Measurements from ENCODE around the gene SUPT6H. TPM values are rescaled to one million over a fixed set of nuclear protein-coding genes. Genes with fewer than 3 reads are reported as not detected.
"Not testable (repeated sequence)": the region's sequence is repeated elsewhere in the genome, so short reads cannot be mapped to it uniquely, and the experiment has no call there.

The SUPT6H gene
- total and polyA plus RNA-seq, 3 donors from 2014 or later, result 64.8 to 129 (median 121) TPM

GRCh38 chr17:28719021-28719433 is 57.0 kb downstream of the SUPT6H start:
- no peaks in the 10 kb centered on the region for H3K9me3 ChIP-seq
- no peak for DNase-seq
- TF ChIP-seq POLR2A (IDR thresholded peaks at IDR 0.05), result no peak
- TF ChIP-seq, protein P1, sequence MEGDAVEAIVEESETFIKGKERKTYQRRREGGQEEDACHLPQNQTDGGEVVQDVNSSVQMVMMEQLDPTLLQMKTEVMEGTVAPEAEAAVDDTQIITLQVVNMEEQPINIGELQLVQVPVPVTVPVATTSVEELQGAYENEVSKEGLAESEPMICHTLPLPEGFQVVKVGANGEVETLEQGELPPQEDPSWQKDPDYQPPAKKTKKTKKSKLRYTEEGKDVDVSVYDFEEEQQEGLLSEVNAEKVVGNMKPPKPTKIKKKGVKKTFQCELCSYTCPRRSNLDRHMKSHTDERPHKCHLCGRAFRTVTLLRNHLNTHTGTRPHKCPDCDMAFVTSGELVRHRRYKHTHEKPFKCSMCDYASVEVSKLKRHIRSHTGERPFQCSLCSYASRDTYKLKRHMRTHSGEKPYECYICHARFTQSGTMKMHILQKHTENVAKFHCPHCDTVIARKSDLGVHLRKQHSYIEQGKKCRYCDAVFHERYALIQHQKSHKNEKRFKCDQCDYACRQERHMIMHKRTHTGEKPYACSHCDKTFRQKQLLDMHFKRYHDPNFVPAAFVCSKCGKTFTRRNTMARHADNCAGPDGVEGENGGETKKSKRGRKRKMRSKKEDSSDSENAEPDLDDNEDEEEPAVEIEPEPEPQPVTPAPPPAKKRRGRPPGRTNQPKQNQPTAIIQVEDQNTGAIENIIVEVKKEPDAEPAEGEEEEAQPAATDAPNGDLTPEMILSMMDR (IDR thresholded peaks at IDR 0.05), result no peak
- intact Hi-C loops (cut with DNase I; ENCODE audit: low total_unique reads), result no loop called here
- no peaks in the 10 kb centered on the region for H3K36me3 ChIP-seq (ENCODE audit: low read depth, missing control alignments)
- H3K4me1 ChIP-seq, result peaks cover 45% of the 10 kb centered on the region
- H3K27me3 ChIP-seq, result no peaks in the 10 kb centered on the region
- peak overlapping the region; percentile 71 to 84 for H3K4me3 ChIP-seq
- H3K27ac ChIP-seq, result peak overlapping the region; percentile 71 to 89
- 24 to 28% methylated on average over 18 of the region's 18 CpGs for WGBS, 2 donors

DNA sequence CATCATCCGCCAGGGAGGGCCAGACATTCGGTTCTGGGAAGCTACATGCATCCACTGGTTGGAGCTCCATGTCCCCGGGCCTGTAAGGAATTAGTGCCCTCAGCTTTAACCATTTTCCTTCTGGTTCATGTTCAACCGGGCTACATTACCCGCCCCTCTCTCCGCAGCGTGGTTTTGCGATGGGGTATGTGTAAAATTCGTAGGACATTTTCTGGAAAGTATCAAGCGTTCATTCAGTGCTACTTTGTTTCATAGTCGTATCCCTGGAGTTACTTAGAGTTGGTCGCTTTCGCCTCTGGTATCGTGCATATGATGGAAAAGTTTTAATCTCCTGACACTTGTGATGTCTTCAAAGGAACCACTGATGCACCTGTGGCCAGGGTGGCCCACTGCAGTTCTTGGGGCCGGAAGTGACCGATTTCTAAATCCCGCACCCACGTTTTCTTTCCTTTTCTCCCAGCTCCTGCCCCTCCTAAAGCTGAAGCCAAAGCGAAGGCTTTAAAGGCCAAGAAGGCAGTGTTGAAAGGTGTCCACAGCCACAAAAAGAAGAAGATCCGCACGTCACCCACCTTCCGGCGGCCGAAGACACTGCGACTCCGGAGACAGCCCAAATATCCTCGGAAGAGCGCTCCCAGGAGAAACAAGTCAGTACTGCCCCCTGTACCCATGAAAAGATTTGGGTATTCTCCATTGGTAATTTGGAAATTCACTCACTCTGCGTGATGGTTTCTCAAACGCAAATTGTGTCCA is 58.4 kb downstream of the SUPT6H start:
- no peaks in the 10 kb centered on the region for H3K36me3 ChIP-seq (ENCODE audit: low read depth, missing control alignments)
- H3K4me1 ChIP-seq, result peaks cover 49% of the 10 kb centered on the region
- no peaks in the 10 kb centered on the region for H3K9me3 ChIP-seq
- DNase-seq, result no peak
- TF ChIP-seq POLR2A (IDR thresholded peaks at IDR 0.05), result no peak
- TF ChIP-seq, protein P1 (IDR thresholded peaks at IDR 0.05), result no peak
- intact Hi-C loops (cut with DNase I; ENCODE audit: low total_unique reads), result no loop called here
- H3K4me3 ChIP-seq, result peak overlapping the region; percentile 71 to 84
- no peaks in the 10 kb centered on the region for H3K27me3 ChIP-seq
- WGBS, 2 donors, result 2% methylated on average over 27 to 30 of the region's 30 CpGs
- H3K27ac ChIP-seq, result peak overlapping the region; percentile 66 to 89

DNA sequence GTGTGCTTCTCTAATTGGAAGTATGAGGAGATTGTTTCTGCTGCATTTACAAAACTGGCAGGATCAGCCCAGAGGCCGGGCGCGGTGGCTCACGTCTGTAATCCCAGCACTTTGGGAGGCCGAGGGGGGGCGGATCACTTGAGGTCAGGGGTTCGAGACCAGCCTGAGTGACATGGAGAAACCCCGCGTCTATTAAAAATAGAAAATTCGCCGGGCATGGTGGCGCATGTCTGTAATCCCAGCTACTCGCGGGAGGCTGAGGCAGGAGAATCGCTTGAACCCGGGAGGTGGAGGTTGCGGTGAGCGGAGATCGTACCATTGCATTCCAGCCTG is 59.0 kb downstream of the SUPT6H start:
- H3K4me1 ChIP-seq, result peaks cover 50% of the 10 kb centered on the region
- DNase-seq; H3K9me3 ChIP-seq; intact Hi-C loops (cut with DNase I; ENCODE audit: low total_unique reads); H3K27me3 ChIP-seq; H3K36me3 ChIP-seq (ENCODE audit: low read depth, missing control alignments): not testable (repeated sequence)
- H3K4me3 ChIP-seq, result peak overlapping the region; percentile 71 to 84
- peak overlapping the region in 1 of 2 donors; percentile 89 for H3K27ac ChIP-seq
- 29 to 31% methylated on average over 17 to 19 of the region's 19 CpGs for WGBS, 2 donors

- WGBS, 2 donors, result 62 to 69% methylated on average over 7 of the region's 7 CpGs
- H3K9me3 ChIP-seq, result no peaks in the 10 kb centered on the region
- no peak overlapping the region for H3K4me3 ChIP-seq
- H3K4me1 ChIP-seq, result peaks cover 45% of the 10 kb centered on the region
- no peaks in the 10 kb centered on the region for H3K27me3 ChIP-seq
- no peak overlapping the region for H3K27ac ChIP-seq
- intact Hi-C loops (cut with DNase I; ENCODE audit: low total_unique reads), result no loop called here
- TF ChIP-seq POLR2A (IDR thresholded peaks at IDR 0.05), result no peak
- TF ChIP-seq, protein P1 (IDR thresholded peaks at IDR 0.05), result no peak
- no peak for DNase-seq
- H3K36me3 ChIP-seq (ENCODE audit: low read depth, missing control alignments), result no peaks in the 10 kb centered on the region
Measured at GRCh38 chr17:28722417-28723158, 60.6 kb downstream of the SUPT6H start.

DNA sequence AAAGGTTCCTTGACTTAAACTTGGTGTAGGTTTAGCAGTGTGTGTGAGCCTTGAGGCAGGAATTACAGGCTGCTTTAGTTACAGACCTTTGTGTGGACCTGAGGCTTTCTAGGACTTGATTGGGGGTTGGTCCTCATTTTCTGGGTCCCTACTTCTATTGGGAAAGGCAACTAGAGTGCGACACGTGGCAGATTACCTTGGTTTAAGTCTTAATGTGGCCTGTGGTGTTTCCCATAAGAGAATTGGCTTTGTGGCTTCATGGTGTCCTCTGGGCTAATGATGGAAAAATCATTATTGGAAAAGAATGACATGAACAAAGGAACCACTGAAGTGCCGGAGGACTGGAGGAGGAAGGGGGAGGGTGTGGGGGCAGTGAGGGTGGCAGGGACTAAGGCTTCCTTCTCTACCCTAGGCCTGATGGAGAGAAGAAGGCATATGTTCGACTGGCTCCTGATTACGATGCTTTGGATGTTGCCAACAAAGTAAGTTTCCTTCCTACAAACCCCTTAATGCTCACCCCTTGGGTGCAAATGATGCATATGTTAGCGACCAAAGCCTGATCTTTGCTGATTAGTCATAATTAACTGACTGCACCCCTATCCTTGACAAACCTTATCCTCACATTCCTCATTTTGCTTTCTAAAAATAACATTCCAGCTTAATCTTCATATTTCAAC is 61.3 kb downstream of the SUPT6H start:
- TF ChIP-seq, protein P1 (IDR thresholded peaks at IDR 0.05), result no peak
- no peak for TF ChIP-seq POLR2A (IDR thresholded peaks at IDR 0.05)
- Histone ChIP-seq H3K4me3 (no peak overlapping the region), H3K27me3 (no peaks in the 10 kb centered on the region), H3K4me1 (peaks cover 39% of the 10 kb centered on the region), H3K9me3 (no peaks in the 10 kb centered on the region), H3K27ac (no peak overlapping the region), H3K36me3 (ENCODE audit: low read depth, missing control alignments) (no peaks in the 10 kb centered on the region)
- intact Hi-C loops (cut with DNase I; ENCODE audit: low total_unique reads), result no loop called here
- 65 to 78% methylated on average over 6 of the region's 6 CpGs for WGBS, 2 donors
- no peak for DNase-seq

GRCh38 chr17:28723836-28724499 is 62.0 kb downstream of the SUPT6H start:
- H3K4me3 ChIP-seq; H3K9me3 ChIP-seq; intact Hi-C loops (cut with DNase I; ENCODE audit: low total_unique reads); H3K27me3 ChIP-seq; DNase-seq; H3K36me3 ChIP-seq (ENCODE audit: low read depth, missing control alignments); H3K27ac ChIP-seq: not testable (repeated sequence)
- 70 to 78% methylated on average over 4 of the region's 4 CpGs for WGBS, 2 donors
- H3K4me1 ChIP-seq, result peaks cover 33% of the 10 kb centered on the region

Measured in testis (tissue), 3 donors.